Gastroesophageal sphincter (tissue), 4 donors: ENCODE results near the gene TRAM2. TPM values are rescaled to one million over a fixed set of nuclear protein-coding genes. Genes with fewer than 3 reads are reported as not detected.

ENCODE experiments used
- ATAC-seq: fragments of 150-250 bp; one replicate; pipeline ENCODE4 v1.9.1; 2016; ENCODE audit warnings: mild to moderate bottlenecking, moderate library complexity
- H3K27ac ChIP-seq, 4 donors: fragments of 200-600 bp; sonication (generic) in 3 of 4; 1 replicate in 3 of 4; 2 replicates in 1 of 4; pipeline ENCODE4 v1.5.1; 2016 to 2019
- H3K27me3 ChIP-seq: fragments of 200-600 bp; sonication (generic); one replicate; pipeline ENCODE4 v1.5.1; 2019
- H3K36me3 ChIP-seq, 2 donors: fragments of 200-600 bp; sonication (generic); one replicate each; pipeline ENCODE4 v1.5.1; 2019; ENCODE audit warnings: control low read depth in 1 of 2
- H3K4me1 ChIP-seq, 3 donors: fragments of 200-600 bp; sonication (generic); 1 replicate in 2 of 3; 2 replicates in 1 of 3; pipeline ENCODE4 v1.5.1; 2016 to 2019; ENCODE audit warnings: control low read depth in 2 of 3
- H3K4me3 ChIP-seq, 2 donors: fragments of 200-600 bp; sonication (generic); one replicate each; pipeline ENCODE4 v1.5.1; 2019; ENCODE audit warnings: mild to moderate bottlenecking in 1 of 2, moderate library complexity in 1 of 2
- H3K9me3 ChIP-seq, 3 donors: fragments of 200-600 bp; sonication (generic); one replicate each; pipeline ENCODE4 v1.5.1; 2017 to 2019; ENCODE audit warnings: control low read depth in 2 of 3
- CTCF ChIP-seq, 4 experiments: fragments of 200-600 bp in 2 of 4; fragments of 450-650 bp in 2 of 4; sonication (generic) in 1 of 4; IDR thresholded peaks; one replicate each; pipeline ENCODE4 v1.5.1; 2017 to 2019; ENCODE audit warnings: antibody characterized with exemption in 4 of 4, mild to moderate bottlenecking in 2 of 4, moderate library complexity in 2 of 4
- EP300 ChIP-seq: sonication (generic); formaldehyde crosslinking; IDR thresholded peaks from one replicate; pipeline ENCODE4 v1.6.1; 2017; ENCODE audit warnings: antibody characterized with exemption, mild to moderate bottlenecking
- POLR2A ChIP-seq, 2 donors: fragments of 450-650 bp; IDR thresholded peaks; one replicate each; pipeline ENCODE4 v1.6.1; 2017; ENCODE audit warnings: antibody characterized with exemption in 2 of 2, mild to moderate bottlenecking in 2 of 2, moderate library complexity in 1 of 2
- POLR2AphosphoS5 ChIP-seq: sonication (generic); formaldehyde crosslinking; IDR thresholded peaks from one replicate; pipeline ENCODE4 v1.6.1; 2017; ENCODE audit warnings: antibody characterized with exemption
- WGBS, 2 donors: methylation state at CpG; one replicate each; pipeline ENCODE4 v1.1.5; 2018; ENCODE audit warnings: low coverage in 1 of 2; 5-methylcytosine and 5-hydroxymethylcytosine counted together
- total RNA-seq, 4 donors: library from RNA; depleted of rRNA; stranded (reverse); fragments of >200 nt; gene quantifications; one replicate each; pipeline ENCODE4 v1.1.0, GENCODE V29; 2016

Gene TRAM2
- total RNA-seq, 4 donors from 2014 or later = 16.7 to 34.2 (median 25.0) TPM

- peaks cover 6 to 48% (median 26%) of the 10 kb centered on the region in 3 donors for H3K4me1 ChIP-seq
- H3K9me3 ChIP-seq = no peaks in the 10 kb centered on the region
- no peaks in the 10 kb centered on the region for H3K36me3 ChIP-seq
- no peak for TF ChIP-seq POLR2AphosphoS5
- TF ChIP-seq POLR2A (IDR thresholded peaks at IDR 0.05) = no peak
- TF ChIP-seq CTCF (IDR thresholded peaks at IDR 0.05) = no peak
- no peak for TF ChIP-seq EP300
- H3K27me3 ChIP-seq = no peaks in the 10 kb centered on the region
- H3K27ac ChIP-seq = peak overlapping the region; percentile 74 to 80 (median 76)
- ATAC-seq = no peak
- no peak overlapping the region for H3K4me3 ChIP-seq
Observed at GRCh38 chr6:52595796-52596130, 18.9 kb upstream of the TRAM2 start.

- H3K4me3 ChIP-seq = peak overlapping the region in 1 of 2 donors; percentile 12
- WGBS, 2 donors = 9 to 15% methylated on average over 5 to 7 of the region's 7 CpGs
- H3K27ac ChIP-seq = peak overlapping the region; percentile 74 to 80 (median 76)
- H3K36me3 ChIP-seq = no peaks in the 10 kb centered on the region
- no peaks in the 10 kb centered on the region for H3K27me3 ChIP-seq
- no peaks in the 10 kb centered on the region for H3K9me3 ChIP-seq
- peak; percentile 73 for TF ChIP-seq POLR2AphosphoS5
- TF ChIP-seq POLR2A (IDR thresholded peaks at IDR 0.05) = no peak
- TF ChIP-seq CTCF (IDR thresholded peaks at IDR 0.05) = no peak
- TF ChIP-seq EP300 = no peak
- peaks cover 6 to 53% (median 29%) of the 10 kb centered on the region in 3 donors for H3K4me1 ChIP-seq
- ATAC-seq = peak; percentile 85
Observed at GRCh38 chr6:52595000-52595795, 18.3 kb upstream of the TRAM2 start.

- TF ChIP-seq CTCF (IDR thresholded peaks at IDR 0.05) (no peak), POLR2A (IDR thresholded peaks at IDR 0.05) (no peak), POLR2AphosphoS5 (no peak), EP300 (no peak)
- no peak for ATAC-seq
- 70 to 75% methylated on average over 2 to 4 of the region's 5 CpGs for WGBS, 2 donors
- H3K27ac ChIP-seq = peak overlapping the region; percentile 74 to 80 (median 76)
- H3K4me1 ChIP-seq = peaks cover 6 to 58% (median 33%) of the 10 kb centered on the region in 3 donors
- H3K27me3 ChIP-seq = no peaks in the 10 kb centered on the region
- H3K4me3 ChIP-seq = no peak overlapping the region
- no peaks in the 10 kb centered on the region for H3K36me3 ChIP-seq
- no peaks in the 10 kb centered on the region for H3K9me3 ChIP-seq
Observed at GRCh38 chr6:52594221-52594620, 17.4 kb upstream of the TRAM2 start.

GRCh38 chr6:52591832-52592231 lies 15.0 kb upstream of the TRAM2 start:
- no peaks in the 10 kb centered on the region for H3K36me3 ChIP-seq
- H3K27ac ChIP-seq = no peak overlapping the region
- TF ChIP-seq POLR2AphosphoS5 (no peak), CTCF (IDR thresholded peaks at IDR 0.05) (no peak), POLR2A (IDR thresholded peaks at IDR 0.05) (no peak), EP300 (no peak)
- H3K4me3 ChIP-seq = no peak overlapping the region
- WGBS, 2 donors = 65 to 100% methylated on average over 1 of the region's 1 CpG
- peaks cover 6 to 40% (median 30%) of the 10 kb centered on the region in 3 donors for H3K4me1 ChIP-seq
- no peaks in the 10 kb centered on the region for H3K27me3 ChIP-seq
- no peaks in the 10 kb centered on the region for H3K9me3 ChIP-seq
- ATAC-seq = no peak
